Embryonic facial prominence (tissue), 1 donor: ENCODE measurements around the gene ACAT2.
"Not testable (repeated sequence)": the region's sequence is repeated elsewhere in the genome, so short reads cannot be mapped to it uniquely, and the experiment has no call there.

ENCODE experiments used
- DNase-seq: peaks from one replicate; pipeline ENCODE4 v3.0.0-alpha.2; 2016; ENCODE audit errors: extremely low spot score

The ACAT2 gene

GRCh38 chr6:159813781-159814180, 51.9 kb downstream of the ACAT2 start:
- DNase-seq: no peak

GRCh38 chr6:159815410-159815809, 53.6 kb downstream of the ACAT2 start:
- DNase-seq: no peak

- not testable (repeated sequence) for DNase-seq
Measured at GRCh38 chr6:159816775-159817174, 54.9 kb downstream of the ACAT2 start.

- DNase-seq: no peak
Measured at GRCh38 chr6:159817951-159818739, 56.3 kb downstream of the ACAT2 start.

GRCh38 chr6:159819098-159819497, 57.3 kb downstream of the ACAT2 start:
- DNase-seq: no peak

- DNase-seq: no peak
Measured at GRCh38 chr6:159819932-159820640, 58.2 kb downstream of the ACAT2 start.

GRCh38 chr6:159821122-159821521, 59.3 kb downstream of the ACAT2 start:
- no peak for DNase-seq

GRCh38 chr6:159821726-159822125, 59.9 kb downstream of the ACAT2 start:
- DNase-seq: no peak

GRCh38 chr6:159823953-159824352, 62.1 kb downstream of the ACAT2 start:
- no peak for DNase-seq

- DNase-seq: not testable (repeated sequence)
Measured at GRCh38 chr6:159824690-159825089, 62.8 kb downstream of the ACAT2 start.

GRCh38 chr6:159826004-159826403, 64.2 kb downstream of the ACAT2 start:
- DNase-seq: no peak

- no peak for DNase-seq
Measured at GRCh38 chr6:159826968-159827647, 65.3 kb downstream of the ACAT2 start.

GRCh38 chr6:159828074-159828473, 66.2 kb downstream of the ACAT2 start:
- DNase-seq: no peak
